Measurements from ENCODE around the gene PSAT1. TPM values are rescaled to one million over a fixed set of nuclear protein-coding genes. Genes with fewer than 3 reads are reported as not detected.

PSAT1 gene
- total RNA-seq, 1 experiment from 2014 or later, result 215 TPM

- H3K9me3 Mint-ChIP-seq, result no peaks in the 10 kb centered on the region
- H3K4me1 ChIP-seq (ENCODE audit: insufficient read depth, low read length), result no peaks in the 10 kb centered on the region
- no peak overlapping the region for H3K18ac ChIP-seq (ENCODE audit: insufficient read length, low read depth, low read length)
- no peak overlapping the region for H2AFZ ChIP-seq (ENCODE audit: low read length)
- TF ChIP-seq CTCF (conservative IDR thresholded peaks at IDR 0.05), result no peak
- no peak overlapping the region for H3K14ac ChIP-seq (ENCODE audit: insufficient read depth, low read length)
- no peak overlapping the region for H3K56ac ChIP-seq (ENCODE audit: insufficient read length, low read depth, low read length)
- H3K4me2 ChIP-seq (ENCODE audit: insufficient read depth, insufficient read length, low read length), result no peak overlapping the region
- H4K8ac ChIP-seq (replicated peaks; ENCODE audit: insufficient read length, low read depth, low read length), result no peak overlapping the region
- no peak overlapping the region for H3K27ac Mint-ChIP-seq
- H2BK120ac ChIP-seq (ENCODE audit: low read depth, low read length, poor library complexity, severe bottlenecking), result no peak overlapping the region
- no peak overlapping the region for H3K23ac ChIP-seq (ENCODE audit: insufficient read length, low read depth, low read length)
- no peak overlapping the region for H2BK15ac ChIP-seq (ENCODE audit: low read depth, low read length)
- no peak overlapping the region for H3K4ac ChIP-seq (ENCODE audit: low read depth, low read length)
- no peak overlapping the region for H3K27ac ChIP-seq (ENCODE audit: insufficient read length, low read depth, low read length)
- H3K4me1 Mint-ChIP-seq, result no peaks in the 10 kb centered on the region
- no peak overlapping the region for H3T11ph ChIP-seq (ENCODE audit: low read length)
- no peak overlapping the region for H3K9ac ChIP-seq (ENCODE audit: extremely low read depth, insufficient read length, low read length)
- DNase-seq, result no peak
- H3K23me2 ChIP-seq (ENCODE audit: insufficient read length, low read depth, low read length, poor library complexity, severe bottlenecking), result no peaks in the 10 kb centered on the region
- H3K27me3 ChIP-seq (ENCODE audit: insufficient read depth, low read length), result no peaks in the 10 kb centered on the region
- no peak overlapping the region for H2BK20ac ChIP-seq (ENCODE audit: low read depth, low read length, poor library complexity, severe bottlenecking)
- H4K20me1 ChIP-seq (ENCODE audit: control insufficient read depth, insufficient read depth, insufficient read length), result no peaks in the 10 kb centered on the region
- H2AK5ac ChIP-seq (ENCODE audit: insufficient read length, low read length), result no peak overlapping the region
- H3K36me3 Mint-ChIP-seq (ENCODE audit: insufficient read depth in 1 of 3, low read depth in 3 of 3), result peaks cover 14 to 51% (median 49%) of the 10 kb centered on the region in 3 experiments; a peak in 5 of 7 replicates
- H4K5ac ChIP-seq (ENCODE audit: insufficient read length, low read depth, low read length), result no peak overlapping the region
- H3K79me2 ChIP-seq (ENCODE audit: insufficient read depth, low read length), result no peaks in the 10 kb centered on the region
- no peaks in the 10 kb centered on the region for H3K79me1 ChIP-seq (ENCODE audit: insufficient read depth, low read depth, low read length, poor library complexity, severe bottlenecking)
- H4K91ac ChIP-seq (ENCODE audit: insufficient read length, low read depth, low read length), result no peak overlapping the region
- H3K4me3 Mint-ChIP-seq, result no peak overlapping the region
- WGBS (ENCODE audit: extremely low coverage, insufficient read length, low lambda C conversion rate), result no CpG with 5 or more reads among the region's 2 CpGs
- no peaks in the 10 kb centered on the region for H3K9me3 ChIP-seq (ENCODE audit: control insufficient read depth, low read depth, low read length)
- no peaks in the 10 kb centered on the region for H3K27me3 Mint-ChIP-seq (ENCODE audit: low read depth)
- no peak overlapping the region for H2BK5ac ChIP-seq (ENCODE audit: insufficient read length, low read length)
- H2BK12ac ChIP-seq (ENCODE audit: insufficient read length, low read depth, low read length), result no peak overlapping the region
Measured at GRCh38 chr9:78262655-78263054, 34.3 kb upstream of the PSAT1 start.
